ENCODE measurements around the gene PTPRT. TPM values are rescaled to one million over a fixed set of nuclear protein-coding genes. Genes with fewer than 3 reads are reported as not detected.

PTPRT gene
- total and polyA plus RNA-seq, 10 of the 15 experiments (the other 5 are each of a cell fraction or from before 2014, with no cell fraction given): not detected

DNA sequence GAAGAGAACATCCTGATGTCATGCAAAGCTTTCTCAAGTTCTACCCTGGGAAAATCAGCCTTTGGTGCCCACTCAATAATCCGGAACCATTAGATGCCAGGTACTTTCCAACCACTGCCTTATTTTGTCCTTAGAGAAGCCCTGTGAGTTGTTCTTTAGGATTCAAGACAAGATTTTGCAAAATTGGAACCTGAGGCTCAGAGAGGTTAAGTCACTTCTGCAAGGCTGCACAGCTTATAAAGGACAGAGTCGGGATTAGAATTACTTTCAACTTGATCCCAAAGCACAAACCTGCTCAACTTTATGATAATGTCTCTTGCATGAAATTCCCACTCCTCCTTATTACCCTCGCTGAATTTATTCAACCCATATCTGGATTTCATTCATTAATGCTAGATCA lies 287.2 kb downstream of the PTPRT start:
- H3K36me3 ChIP-seq (ENCODE audit: control insufficient read depth in 2 of 2, insufficient read depth in 2 of 2, low read length in 1 of 2): no peaks in the 10 kb centered on the region
- H4K20me1 ChIP-seq (ENCODE audit: control insufficient read depth, insufficient read depth): no peaks in the 10 kb centered on the region
- BruUV-seq (replicated peaks): no TSS peak
- POLR2A ChIA-PET: no interaction called here
- intact Hi-C loops (cut with micrococcal nuclease; ENCODE audit: unreplicated experiment): no loop called here
- ATAC-seq (no peak), FAIRE-seq (no peak), DNase-seq (ENCODE audit: low read depth, low spot score) (no peak)
- H3K27me3 ChIP-seq (replicated peaks in 1 of 2; ENCODE audit: control insufficient read depth in 2 of 2, insufficient read depth in 2 of 2, low read length in 1 of 2): no peaks in the 10 kb centered on the region
- H3K79me2 ChIP-seq (ENCODE audit: control insufficient read depth, insufficient read depth, low read length): no peaks in the 10 kb centered on the region
- H3K9me3 ChIP-seq (replicated peaks; ENCODE audit: control insufficient read depth, insufficient read depth, low read length): no peaks in the 10 kb centered on the region; the same call in 2 of the 3 replicates
- CTCF ChIA-PET: no interaction called here
- H3K4me2 ChIP-seq (ENCODE audit: control insufficient read depth, insufficient read depth): no peak overlapping the region
- H3K9ac ChIP-seq (ENCODE audit: control insufficient read depth, insufficient read depth, low read length): no peak overlapping the region
- SMC1A ChIA-PET (ENCODE audit: uncharacterized antibody, unreplicated experiment): no interaction called here
- H2AFZ ChIP-seq (ENCODE audit: control insufficient read depth, low read depth, low read length): no peak overlapping the region
- no peak overlapping the region for H3K27ac ChIP-seq (ENCODE audit: control insufficient read depth, insufficient read depth)
- in situ Hi-C loops (cut with MboI): no loop called here
- no peak overlapping the region for H3K4me3 ChIP-seq
- no peaks in the 10 kb centered on the region for H3K4me1 ChIP-seq (ENCODE audit: control insufficient read depth, insufficient read depth, low read length)
- RAD21 ChIA-PET (ENCODE audit: unreplicated experiment): no interaction called here
- TF ChIP-seq TCF3 (IDR thresholded peaks at IDR 0.05; ENCODE audit: borderline replicate concordance, insufficient read depth, low read depth, low read length) (no peak), RFX5 (IDR thresholded peaks at IDR 0.05; ENCODE audit: low read depth, low read length) (no peak), RELA (IDR thresholded peaks at IDR 0.05; ENCODE audit: borderline replicate concordance, partially characterized antibody) (no peak), NFYA (IDR thresholded peaks at IDR 0.05; ENCODE audit: borderline replicate concordance, low read depth, low read length) (no peak), SMC3 (IDR thresholded peaks at IDR 0.05; ENCODE audit: borderline replicate concordance, low read length) (no peak), GABPA (IDR thresholded peaks at IDR 0.05; ENCODE audit: low read depth) (no peak), JUNB (IDR thresholded peaks at IDR 0.05) (no peak), SIX5 (IDR thresholded peaks at IDR 0.05; ENCODE audit: low read depth, low read length, severe bottlenecking) (no peak), CBX3 (IDR thresholded peaks at IDR 0.05; ENCODE audit: borderline replicate concordance, low read depth) (no peak)
- TF ChIP-seq, protein P1, sequence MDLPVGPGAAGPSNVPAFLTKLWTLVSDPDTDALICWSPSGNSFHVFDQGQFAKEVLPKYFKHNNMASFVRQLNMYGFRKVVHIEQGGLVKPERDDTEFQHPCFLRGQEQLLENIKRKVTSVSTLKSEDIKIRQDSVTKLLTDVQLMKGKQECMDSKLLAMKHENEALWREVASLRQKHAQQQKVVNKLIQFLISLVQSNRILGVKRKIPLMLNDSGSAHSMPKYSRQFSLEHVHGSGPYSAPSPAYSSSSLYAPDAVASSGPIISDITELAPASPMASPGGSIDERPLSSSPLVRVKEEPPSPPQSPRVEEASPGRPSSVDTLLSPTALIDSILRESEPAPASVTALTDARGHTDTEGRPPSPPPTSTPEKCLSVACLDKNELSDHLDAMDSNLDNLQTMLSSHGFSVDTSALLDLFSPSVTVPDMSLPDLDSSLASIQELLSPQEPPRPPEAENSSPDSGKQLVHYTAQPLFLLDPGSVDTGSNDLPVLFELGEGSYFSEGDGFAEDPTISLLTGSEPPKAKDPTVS (IDR thresholded peaks at IDR 0.05; ENCODE audit: low read depth, low read length): no peak
- TF ChIP-seq, protein P2, sequence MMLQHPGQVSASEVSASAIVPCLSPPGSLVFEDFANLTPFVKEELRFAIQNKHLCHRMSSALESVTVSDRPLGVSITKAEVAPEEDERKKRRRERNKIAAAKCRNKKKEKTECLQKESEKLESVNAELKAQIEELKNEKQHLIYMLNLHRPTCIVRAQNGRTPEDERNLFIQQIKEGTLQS (IDR thresholded peaks at IDR 0.05; ENCODE audit: borderline replicate concordance, extremely low read depth, low read depth, low read length): no peak
- TF ChIP-seq, protein P3, sequence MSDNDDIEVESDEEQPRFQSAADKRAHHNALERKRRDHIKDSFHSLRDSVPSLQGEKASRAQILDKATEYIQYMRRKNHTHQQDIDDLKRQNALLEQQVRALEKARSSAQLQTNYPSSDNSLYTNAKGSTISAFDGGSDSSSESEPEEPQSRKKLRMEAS (IDR thresholded peaks at IDR 0.05; ENCODE audit: low read depth, low read length): no peak
- TF ChIP-seq, protein P4, sequence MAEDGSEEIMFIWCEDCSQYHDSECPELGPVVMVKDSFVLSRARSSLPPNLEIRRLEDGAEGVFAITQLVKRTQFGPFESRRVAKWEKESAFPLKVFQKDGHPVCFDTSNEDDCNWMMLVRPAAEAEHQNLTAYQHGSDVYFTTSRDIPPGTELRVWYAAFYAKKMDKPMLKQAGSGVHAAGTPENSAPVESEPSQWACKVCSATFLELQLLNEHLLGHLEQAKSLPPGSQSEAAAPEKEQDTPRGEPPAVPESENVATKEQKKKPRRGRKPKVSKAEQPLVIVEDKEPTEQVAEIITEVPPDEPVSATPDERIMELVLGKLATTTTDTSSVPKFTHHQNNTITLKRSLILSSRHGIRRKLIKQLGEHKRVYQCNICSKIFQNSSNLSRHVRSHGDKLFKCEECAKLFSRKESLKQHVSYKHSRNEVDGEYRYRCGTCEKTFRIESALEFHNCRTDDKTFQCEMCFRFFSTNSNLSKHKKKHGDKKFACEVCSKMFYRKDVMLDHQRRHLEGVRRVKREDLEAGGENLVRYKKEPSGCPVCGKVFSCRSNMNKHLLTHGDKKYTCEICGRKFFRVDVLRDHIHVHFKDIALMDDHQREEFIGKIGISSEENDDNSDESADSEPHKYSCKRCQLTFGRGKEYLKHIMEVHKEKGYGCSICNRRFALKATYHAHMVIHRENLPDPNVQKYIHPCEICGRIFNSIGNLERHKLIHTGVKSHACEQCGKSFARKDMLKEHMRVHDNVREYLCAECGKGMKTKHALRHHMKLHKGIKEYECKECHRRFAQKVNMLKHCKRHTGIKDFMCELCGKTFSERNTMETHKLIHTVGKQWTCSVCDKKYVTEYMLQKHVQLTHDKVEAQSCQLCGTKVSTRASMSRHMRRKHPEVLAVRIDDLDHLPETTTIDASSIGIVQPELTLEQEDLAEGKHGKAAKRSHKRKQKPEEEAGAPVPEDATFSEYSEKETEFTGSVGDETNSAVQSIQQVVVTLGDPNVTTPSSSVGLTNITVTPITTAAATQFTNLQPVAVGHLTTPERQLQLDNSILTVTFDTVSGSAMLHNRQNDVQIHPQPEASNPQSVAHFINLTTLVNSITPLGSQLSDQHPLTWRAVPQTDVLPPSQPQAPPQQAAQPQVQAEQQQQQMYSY (CRISPR knock-in tag; IDR thresholded peaks at IDR 0.05): no peak
- WGBS (ENCODE audit: insufficient coverage, insufficient replicate concordance, low lambda C conversion rate, missing lambda C conversion rate): 10% methylated on average over 3 of the region's 3 CpGs
